CD4-positive, alpha-beta T cell (primary cell): ENCODE data around the gene TMEM59. TPM values are rescaled to one million over a fixed set of nuclear protein-coding genes. Genes with fewer than 3 reads are reported as not detected.

Experiments
- ATAC-seq: fragments of 200-7000 bp; cut with Tn5 transposase; one replicate; pipeline ENCODE4 v1.10.0; 2022; ENCODE audit warnings: mild to moderate bottlenecking; ENCODE audit not compliant: poor library complexity
- CTCF ChIA-PET: fragments of 350-600 bp; sonication (Branson Sonifier 250); formaldehyde crosslinking; loops from one replicate; lab custom pipeline; 2021; ENCODE audit warnings: antibody characterized with exemption, inconsistent platforms; lab: Charles Lee
- POLR2A ChIA-PET: fragments of 350-600 bp; sonication (Branson Sonifier 250); formaldehyde crosslinking; loops from one replicate; lab custom pipeline; 2021; ENCODE audit warnings: antibody characterized with exemption, inconsistent platforms; lab: Charles Lee
- DNase-seq, 14 experiments: peaks; one replicate each; pipeline ENCODE4 v3.0.0-alpha.2; 2013 to 2020; ENCODE audit warnings: mixed read lengths in 2 of 14
- H3K27ac ChIP-seq, 2 donors: one replicate each; pipeline versions ENCODE4 v1.5.1 to v1.7.0; 2013; ENCODE audit warnings: low read length in 2 of 2, low read depth in 1 of 2, mild to moderate bottlenecking in 1 of 2
- H3K27me3 ChIP-seq, 2 experiments: 1 replicate in 1 of 2; 2 replicates in 1 of 2; pipeline versions ENCODE4 v1.6.1 to v1.7.0; 2013; ENCODE audit warnings: low read length in 2 of 2, control low read depth in 1 of 2, mild to moderate bottlenecking in 1 of 2, moderate library complexity in 1 of 2; ENCODE audit not compliant: insufficient read depth in 2 of 2, control insufficient read depth in 1 of 2
- H3K36me3 ChIP-seq: one replicate; pipeline ENCODE4 v1.6.1; 2013; ENCODE audit warnings: low read length, control low read depth; ENCODE audit not compliant: insufficient read depth
- H3K4me1 ChIP-seq: one replicate; pipeline ENCODE4 v1.6.1; 2013; ENCODE audit warnings: low read length, control low read depth; ENCODE audit not compliant: insufficient read depth
- H3K4me3 ChIP-seq: one replicate; pipeline ENCODE4 v1.5.1; 2013; ENCODE audit warnings: mild to moderate bottlenecking, low read length, moderate library complexity
- H3K9me3 ChIP-seq, 2 experiments: 1 replicate in 1 of 2; 2 replicates in 1 of 2; pipeline versions ENCODE4 v1.6.1 to v1.7.0; 2013; ENCODE audit warnings: low read length in 2 of 2, mild to moderate bottlenecking in 2 of 2, control low read depth in 1 of 2, moderate library complexity in 1 of 2; ENCODE audit not compliant: control insufficient read depth in 1 of 2, insufficient read depth in 1 of 2
- H3K27ac Mint-ChIP-seq: one replicate; pipeline ENCODE4 v1.8.0; 2020; ENCODE audit warnings: mixed read lengths
- H3K27me3 Mint-ChIP-seq: one replicate; pipeline ENCODE4 v1.8.0; 2021; ENCODE audit warnings: mixed read lengths
- H3K36me3 Mint-ChIP-seq: one replicate; pipeline ENCODE4 v1.8.0; 2021; ENCODE audit warnings: low read depth, mixed read lengths
- H3K4me1 Mint-ChIP-seq: one replicate; pipeline ENCODE4 v1.8.0; 2021; ENCODE audit warnings: low read depth, mixed read lengths
- H3K4me3 Mint-ChIP-seq: one replicate; pipeline ENCODE4 v1.8.0; 2020; ENCODE audit warnings: mild to moderate bottlenecking, mixed read lengths
- H3K9me3 Mint-ChIP-seq: one replicate; pipeline ENCODE4 v1.8.0; 2020; ENCODE audit warnings: mixed read lengths
- intact Hi-C, 2 experiments: fragments of 100-400 bp; cut with DNase I in 1 of 2; cut with micrococcal nuclease in 1 of 2; formaldehyde crosslinking; loops; one replicate each; pipeline versions ENCODE4 v1.15.1 to v1.9.0; 2023 to 2025; cut with DNase I, micrococcal nuclease
- total RNA-seq, 174 experiments: library from RNA in 2 of 174; stranded (reverse) in 2 of 174; gene quantifications; one replicate each; pipeline ENCODE4 v1.2.3 and lab custom pipeline; 2021 to 2026
- TF ChIP-seq, protein P1 (sequence below): fragments of 200-600 bp; IDR thresholded peaks from one replicate; pipeline ENCODE4 v1.8.0; 2022; ENCODE audit warnings: antibody characterized with exemption, mild to moderate bottlenecking

TMEM59 gene
- total RNA-seq, 2 experiments from 2014 or later = 128 TPM

- POLR2A ChIA-PET = no interaction called here
- no peak for ATAC-seq
- Mint-ChIP-seq H3K36me3 (no peaks in the 10 kb centered on the region), H3K9me3 (no peaks in the 10 kb centered on the region), H3K4me1 (no peaks in the 10 kb centered on the region), H3K27ac (no peak overlapping the region), H3K27me3 (no peaks in the 10 kb centered on the region), H3K4me3 (no peak overlapping the region)
- no peaks in the 10 kb centered on the region for H3K27me3 ChIP-seq
- DNase-seq = no peak
- no peaks in the 10 kb centered on the region for H3K36me3 ChIP-seq
- H3K27ac ChIP-seq = no peak overlapping the region
- TF ChIP-seq, protein P1, sequence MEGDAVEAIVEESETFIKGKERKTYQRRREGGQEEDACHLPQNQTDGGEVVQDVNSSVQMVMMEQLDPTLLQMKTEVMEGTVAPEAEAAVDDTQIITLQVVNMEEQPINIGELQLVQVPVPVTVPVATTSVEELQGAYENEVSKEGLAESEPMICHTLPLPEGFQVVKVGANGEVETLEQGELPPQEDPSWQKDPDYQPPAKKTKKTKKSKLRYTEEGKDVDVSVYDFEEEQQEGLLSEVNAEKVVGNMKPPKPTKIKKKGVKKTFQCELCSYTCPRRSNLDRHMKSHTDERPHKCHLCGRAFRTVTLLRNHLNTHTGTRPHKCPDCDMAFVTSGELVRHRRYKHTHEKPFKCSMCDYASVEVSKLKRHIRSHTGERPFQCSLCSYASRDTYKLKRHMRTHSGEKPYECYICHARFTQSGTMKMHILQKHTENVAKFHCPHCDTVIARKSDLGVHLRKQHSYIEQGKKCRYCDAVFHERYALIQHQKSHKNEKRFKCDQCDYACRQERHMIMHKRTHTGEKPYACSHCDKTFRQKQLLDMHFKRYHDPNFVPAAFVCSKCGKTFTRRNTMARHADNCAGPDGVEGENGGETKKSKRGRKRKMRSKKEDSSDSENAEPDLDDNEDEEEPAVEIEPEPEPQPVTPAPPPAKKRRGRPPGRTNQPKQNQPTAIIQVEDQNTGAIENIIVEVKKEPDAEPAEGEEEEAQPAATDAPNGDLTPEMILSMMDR = no peak
- CTCF ChIA-PET = no interaction called here
- no peaks in the 10 kb centered on the region for H3K4me1 ChIP-seq
- H3K9me3 ChIP-seq = peaks cover 0 to under 1% of the 10 kb centered on the region in 2 experiments
- no peak overlapping the region for H3K4me3 ChIP-seq
- intact Hi-C loops = no loop called here
Measured at GRCh38 chr1:54009406-54009805, 43.6 kb downstream of the TMEM59 start.

- intact Hi-C loops = no loop called here
- Mint-ChIP-seq H3K27me3 (no peaks in the 10 kb centered on the region), H3K36me3 (no peaks in the 10 kb centered on the region), H3K4me3 (no peak overlapping the region), H3K4me1 (no peaks in the 10 kb centered on the region), H3K27ac (no peak overlapping the region), H3K9me3 (no peaks in the 10 kb centered on the region)
- no peak overlapping the region for H3K27ac ChIP-seq
- peaks cover 0 to 6% of the 10 kb centered on the region in 2 experiments for H3K9me3 ChIP-seq
- H3K27me3 ChIP-seq = no peaks in the 10 kb centered on the region
- H3K4me1 ChIP-seq = no peaks in the 10 kb centered on the region
- no peak for DNase-seq
- H3K36me3 ChIP-seq = no peaks in the 10 kb centered on the region
- ChIA-PET POLR2A (no interaction called here), CTCF (interaction anchor here (0.6 kb wide), 1 partner anchor 24 kb away, joined by 3 read pairs; no protein-coding TSS in a partner anchor)
- TF ChIP-seq, protein P1 = no peak
- no peak overlapping the region for H3K4me3 ChIP-seq
- no peak for ATAC-seq
Measured at GRCh38 chr1:54008876-54009275, 44.1 kb downstream of the TMEM59 start.

DNA sequence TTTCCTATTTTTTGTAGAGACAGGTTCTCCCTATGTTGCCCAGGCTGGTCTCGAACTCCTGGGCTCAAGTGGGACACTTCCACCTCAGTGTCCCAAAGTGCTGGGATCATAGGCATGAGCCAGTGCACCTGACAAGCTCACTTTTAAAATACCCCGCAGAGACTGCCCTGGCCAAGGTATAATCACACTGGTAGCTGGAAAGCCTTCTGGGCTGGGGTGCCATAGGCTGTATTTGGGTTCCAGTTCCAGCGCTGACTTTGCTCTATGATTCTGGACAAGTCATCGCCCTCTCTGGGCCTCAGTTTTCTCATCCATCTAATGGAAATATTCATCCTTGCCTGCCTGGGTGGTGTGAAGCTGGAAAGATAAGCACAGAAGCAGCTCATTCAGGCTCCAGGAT lies 45.4 kb downstream of the TMEM59 start:
- Mint-ChIP-seq H3K4me3 (no peak overlapping the region), H3K36me3 (no peaks in the 10 kb centered on the region), H3K27me3 (no peaks in the 10 kb centered on the region), H3K4me1 (no peaks in the 10 kb centered on the region), H3K9me3 (no peaks in the 10 kb centered on the region), H3K27ac (no peak overlapping the region)
- CTCF ChIA-PET = no interaction called here
- Histone ChIP-seq H3K4me1 (no peaks in the 10 kb centered on the region), H3K27me3 (no peaks in the 10 kb centered on the region), H3K4me3 (no peak overlapping the region), H3K9me3 (peaks cover 0 to 6% of the 10 kb centered on the region in 2 experiments), H3K36me3 (no peaks in the 10 kb centered on the region), H3K27ac (no peak overlapping the region)
- TF ChIP-seq, protein P1 = no peak
- POLR2A ChIA-PET = no interaction called here
- DNase-seq (no peak), ATAC-seq (no peak)
- intact Hi-C loops = no loop called here
